ENCODE measurements around the gene PLXND1.

DNA sequence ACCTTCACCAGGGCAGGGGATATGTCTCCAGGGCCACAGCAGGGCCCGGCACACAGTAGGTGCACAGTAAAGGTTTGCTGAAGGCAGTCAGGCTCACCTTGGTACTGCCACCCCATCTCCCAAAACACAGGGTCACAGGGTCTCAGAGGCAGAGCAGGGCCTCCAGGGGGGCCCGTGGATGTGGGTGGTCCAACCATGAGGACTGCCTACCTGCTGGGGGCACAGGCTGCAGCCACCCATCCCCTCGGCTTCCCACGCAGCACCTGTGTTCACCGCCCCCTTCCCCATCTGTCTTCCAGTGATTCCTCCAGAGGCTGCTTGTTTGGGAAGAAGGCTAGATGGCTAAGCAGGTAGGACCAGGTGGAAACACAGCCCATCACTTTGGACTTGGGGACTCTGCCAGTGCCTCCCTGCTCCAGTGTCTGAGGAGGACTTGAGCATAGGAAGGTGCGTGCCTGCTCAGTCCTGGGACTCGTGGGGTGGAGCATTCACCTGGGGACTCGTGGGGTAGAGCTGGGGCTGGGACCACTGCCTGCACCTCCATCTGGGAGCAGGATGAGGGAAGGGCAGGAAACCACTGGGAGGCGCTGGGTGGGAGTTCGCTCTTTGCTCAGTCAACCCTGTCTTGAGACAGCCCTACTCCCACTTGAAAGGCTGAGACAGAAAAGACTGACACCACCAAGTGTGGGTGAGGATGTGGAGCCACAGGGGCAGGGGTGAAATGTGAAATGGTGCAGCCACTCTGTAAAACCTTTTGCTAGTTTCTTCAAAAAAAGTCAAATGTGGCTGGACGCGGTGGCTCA is 18.8 kb upstream of the PLXND1 start:
- TF ChIP-seq POLR2A (IDR thresholded peaks at IDR 0.05): no peak
- no peak for TF ChIP-seq CTCF (IDR thresholded peaks at IDR 0.05)
- TF ChIP-seq POLR2AphosphoS5 (IDR thresholded peaks at IDR 0.05): no peak
